Breast epithelium (tissue), 3 donors: Measurements from ENCODE around the gene MAML3.

Source experiments
- CTCF ChIP-seq, 3 donors: fragments of 450-650 bp; IDR thresholded peaks; one replicate each; pipeline ENCODE4 v1.5.1; 2016 to 2017; ENCODE audit warnings: antibody characterized with exemption in 3 of 3, mild to moderate bottlenecking in 3 of 3, moderate library complexity in 3 of 3
- POLR2A ChIP-seq: fragments of 450-650 bp; IDR thresholded peaks from one replicate; pipeline ENCODE4 v1.6.1; 2016; ENCODE audit warnings: antibody characterized with exemption, mild to moderate bottlenecking, moderate library complexity
- POLR2AphosphoS5 ChIP-seq, 3 donors: sonication (generic); formaldehyde crosslinking; IDR thresholded peaks; one replicate each; pipeline ENCODE4 v1.6.1; 2017; ENCODE audit warnings: antibody characterized with exemption in 3 of 3

GRCh38 chr4:139908636-139909437 is 245.1 kb downstream of the MAML3 start:
- TF ChIP-seq CTCF (IDR thresholded peaks at IDR 0.05) (no peak), POLR2A (no peak), POLR2AphosphoS5 (IDR thresholded peaks at IDR 0.05) (no peak)
